Measurements from ENCODE around the gene LHFPL3. TPM values are rescaled to one million over a fixed set of nuclear protein-coding genes. Genes with fewer than 3 reads are reported as not detected.

Gene LHFPL3
- total and polyA plus RNA-seq, 2 experiments from 2014 or later, result 0.24 TPM; not detected in 1

DNA sequence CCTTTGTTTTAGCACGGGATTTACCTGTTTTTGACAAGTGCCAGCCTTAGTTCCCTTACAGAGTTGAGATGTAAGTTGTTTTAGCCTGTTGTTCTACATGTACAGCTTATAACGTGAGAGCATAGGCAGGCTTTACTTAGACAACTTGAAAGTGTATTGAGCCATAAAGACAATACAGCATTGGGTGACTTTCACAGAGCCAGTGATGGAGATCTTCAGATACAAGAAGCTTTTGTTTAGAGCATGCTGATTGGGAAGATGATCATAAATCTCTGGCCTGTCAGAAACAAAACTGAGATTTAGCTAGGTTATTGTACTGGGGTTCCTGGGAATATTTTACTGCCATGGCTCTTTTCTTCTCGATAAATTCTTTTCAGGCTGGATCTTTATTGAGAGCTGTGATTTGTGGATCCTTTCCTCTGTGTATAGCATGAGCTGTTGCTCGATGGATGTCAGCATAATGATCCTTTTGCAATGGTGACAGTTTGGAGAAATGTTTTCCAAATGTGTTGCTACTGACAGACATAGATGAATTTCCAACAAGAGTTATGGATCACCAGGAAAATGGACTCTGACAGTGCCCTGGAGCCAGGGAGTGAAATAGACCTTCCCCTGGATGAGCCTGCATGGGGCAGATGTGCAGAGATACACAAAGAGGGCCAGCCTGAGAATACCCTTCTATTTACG, 30.2 kb downstream of the LHFPL3 start:
- H3K4me3 Mint-ChIP-seq, result no peak overlapping the region
- no peaks in the 10 kb centered on the region for H3K27me3 ChIP-seq (ENCODE audit: insufficient read depth)
- H3F3A ChIP-seq (replicated peaks; ENCODE audit: low read depth), result 0 out of 2 replicates have a peak, but pooled peaks cover 3% of the 10 kb centered on the region
- H3K79me2 ChIP-seq (replicated peaks; ENCODE audit: insufficient read depth), result no peaks in the 10 kb centered on the region
- H4K20me1 ChIP-seq (replicated peaks; ENCODE audit: insufficient read depth), result no peaks in the 10 kb centered on the region
- peaks cover 32% of the 10 kb centered on the region for H3K4me1 ChIP-seq (ENCODE audit: insufficient read depth)
- H3K36me3 ChIP-seq (ENCODE audit: insufficient read depth), result no peaks in the 10 kb centered on the region
- no peak for DNase-seq (ENCODE audit: low spot score)
- no peak overlapping the region for H3K4me3 ChIP-seq
- 0 out of 2 replicates have a peak, but pooled peaks cover 2% of the 10 kb centered on the region for H3K9me2 ChIP-seq (ENCODE audit: insufficient read depth)
- H3K36me3 Mint-ChIP-seq (ENCODE audit: low read depth), result no peaks in the 10 kb centered on the region
- H3K27ac ChIP-seq (ENCODE audit: low read depth), result no peak overlapping the region
- no peak for ATAC-seq
- no peak overlapping the region for H3K27ac Mint-ChIP-seq
- no peaks in the 10 kb centered on the region for H3K9me3 Mint-ChIP-seq
- H3K4me2 ChIP-seq, result no peak overlapping the region
- peaks cover 24% of the 10 kb centered on the region for H3K4me1 Mint-ChIP-seq
- no peak overlapping the region for H2AFZ ChIP-seq
- H3K27me3 Mint-ChIP-seq (ENCODE audit: insufficient read depth, low read depth, poor library complexity), result no peaks in the 10 kb centered on the region
- TF ChIP-seq POLR2AphosphoS5 (IDR thresholded peaks at IDR 0.05; ENCODE audit: low read depth) (no peak), ZNF331 (CRISPR knock-in tag; IDR thresholded peaks at IDR 0.05; ENCODE audit: low read depth) (no peak), STAT1 (IDR thresholded peaks at IDR 0.05; ENCODE audit: unreplicated experiment) (no peak), NANOG (IDR thresholded peaks at IDR 0.05; ENCODE audit: borderline replicate concordance) (no peak), ZNF114 (CRISPR knock-in tag; IDR thresholded peaks at IDR 0.05) (no peak), CREB1 (CRISPR knock-in tag; IDR thresholded peaks at IDR 0.05; ENCODE audit: low read depth) (no peak), JUNB (IDR thresholded peaks at IDR 0.05; ENCODE audit: unreplicated experiment) (no peak), EZH2phosphoT487 (IDR thresholded peaks at IDR 0.05; ENCODE audit: unreplicated experiment) (no peak), EZH2 (IDR thresholded peaks at IDR 0.05; ENCODE audit: low read depth, unreplicated experiment) (no peak)
- TF ChIP-seq, protein P1, sequence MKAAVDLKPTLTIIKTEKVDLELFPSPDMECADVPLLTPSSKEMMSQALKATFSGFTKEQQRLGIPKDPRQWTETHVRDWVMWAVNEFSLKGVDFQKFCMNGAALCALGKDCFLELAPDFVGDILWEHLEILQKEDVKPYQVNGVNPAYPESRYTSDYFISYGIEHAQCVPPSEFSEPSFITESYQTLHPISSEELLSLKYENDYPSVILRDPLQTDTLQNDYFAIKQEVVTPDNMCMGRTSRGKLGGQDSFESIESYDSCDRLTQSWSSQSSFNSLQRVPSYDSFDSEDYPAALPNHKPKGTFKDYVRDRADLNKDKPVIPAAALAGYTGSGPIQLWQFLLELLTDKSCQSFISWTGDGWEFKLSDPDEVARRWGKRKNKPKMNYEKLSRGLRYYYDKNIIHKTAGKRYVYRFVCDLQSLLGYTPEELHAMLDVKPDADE (IDR thresholded peaks at IDR 0.05), result no peak
- TF ChIP-seq, protein P2, sequence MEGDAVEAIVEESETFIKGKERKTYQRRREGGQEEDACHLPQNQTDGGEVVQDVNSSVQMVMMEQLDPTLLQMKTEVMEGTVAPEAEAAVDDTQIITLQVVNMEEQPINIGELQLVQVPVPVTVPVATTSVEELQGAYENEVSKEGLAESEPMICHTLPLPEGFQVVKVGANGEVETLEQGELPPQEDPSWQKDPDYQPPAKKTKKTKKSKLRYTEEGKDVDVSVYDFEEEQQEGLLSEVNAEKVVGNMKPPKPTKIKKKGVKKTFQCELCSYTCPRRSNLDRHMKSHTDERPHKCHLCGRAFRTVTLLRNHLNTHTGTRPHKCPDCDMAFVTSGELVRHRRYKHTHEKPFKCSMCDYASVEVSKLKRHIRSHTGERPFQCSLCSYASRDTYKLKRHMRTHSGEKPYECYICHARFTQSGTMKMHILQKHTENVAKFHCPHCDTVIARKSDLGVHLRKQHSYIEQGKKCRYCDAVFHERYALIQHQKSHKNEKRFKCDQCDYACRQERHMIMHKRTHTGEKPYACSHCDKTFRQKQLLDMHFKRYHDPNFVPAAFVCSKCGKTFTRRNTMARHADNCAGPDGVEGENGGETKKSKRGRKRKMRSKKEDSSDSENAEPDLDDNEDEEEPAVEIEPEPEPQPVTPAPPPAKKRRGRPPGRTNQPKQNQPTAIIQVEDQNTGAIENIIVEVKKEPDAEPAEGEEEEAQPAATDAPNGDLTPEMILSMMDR (conservative IDR thresholded peaks at IDR 0.05; ENCODE audit: low read depth in 2 of 2), result no peak
- TF ChIP-seq, protein P3, sequence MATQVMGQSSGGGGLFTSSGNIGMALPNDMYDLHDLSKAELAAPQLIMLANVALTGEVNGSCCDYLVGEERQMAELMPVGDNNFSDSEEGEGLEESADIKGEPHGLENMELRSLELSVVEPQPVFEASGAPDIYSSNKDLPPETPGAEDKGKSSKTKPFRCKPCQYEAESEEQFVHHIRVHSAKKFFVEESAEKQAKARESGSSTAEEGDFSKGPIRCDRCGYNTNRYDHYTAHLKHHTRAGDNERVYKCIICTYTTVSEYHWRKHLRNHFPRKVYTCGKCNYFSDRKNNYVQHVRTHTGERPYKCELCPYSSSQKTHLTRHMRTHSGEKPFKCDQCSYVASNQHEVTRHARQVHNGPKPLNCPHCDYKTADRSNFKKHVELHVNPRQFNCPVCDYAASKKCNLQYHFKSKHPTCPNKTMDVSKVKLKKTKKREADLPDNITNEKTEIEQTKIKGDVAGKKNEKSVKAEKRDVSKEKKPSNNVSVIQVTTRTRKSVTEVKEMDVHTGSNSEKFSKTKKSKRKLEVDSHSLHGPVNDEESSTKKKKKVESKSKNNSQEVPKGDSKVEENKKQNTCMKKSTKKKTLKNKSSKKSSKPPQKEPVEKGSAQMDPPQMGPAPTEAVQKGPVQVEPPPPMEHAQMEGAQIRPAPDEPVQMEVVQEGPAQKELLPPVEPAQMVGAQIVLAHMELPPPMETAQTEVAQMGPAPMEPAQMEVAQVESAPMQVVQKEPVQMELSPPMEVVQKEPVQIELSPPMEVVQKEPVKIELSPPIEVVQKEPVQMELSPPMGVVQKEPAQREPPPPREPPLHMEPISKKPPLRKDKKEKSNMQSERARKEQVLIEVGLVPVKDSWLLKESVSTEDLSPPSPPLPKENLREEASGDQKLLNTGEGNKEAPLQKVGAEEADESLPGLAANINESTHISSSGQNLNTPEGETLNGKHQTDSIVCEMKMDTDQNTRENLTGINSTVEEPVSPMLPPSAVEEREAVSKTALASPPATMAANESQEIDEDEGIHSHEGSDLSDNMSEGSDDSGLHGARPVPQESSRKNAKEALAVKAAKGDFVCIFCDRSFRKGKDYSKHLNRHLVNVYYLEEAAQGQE (IDR thresholded peaks at IDR 0.05; ENCODE audit: unreplicated experiment), result no peak
- TF ChIP-seq, protein P4, sequence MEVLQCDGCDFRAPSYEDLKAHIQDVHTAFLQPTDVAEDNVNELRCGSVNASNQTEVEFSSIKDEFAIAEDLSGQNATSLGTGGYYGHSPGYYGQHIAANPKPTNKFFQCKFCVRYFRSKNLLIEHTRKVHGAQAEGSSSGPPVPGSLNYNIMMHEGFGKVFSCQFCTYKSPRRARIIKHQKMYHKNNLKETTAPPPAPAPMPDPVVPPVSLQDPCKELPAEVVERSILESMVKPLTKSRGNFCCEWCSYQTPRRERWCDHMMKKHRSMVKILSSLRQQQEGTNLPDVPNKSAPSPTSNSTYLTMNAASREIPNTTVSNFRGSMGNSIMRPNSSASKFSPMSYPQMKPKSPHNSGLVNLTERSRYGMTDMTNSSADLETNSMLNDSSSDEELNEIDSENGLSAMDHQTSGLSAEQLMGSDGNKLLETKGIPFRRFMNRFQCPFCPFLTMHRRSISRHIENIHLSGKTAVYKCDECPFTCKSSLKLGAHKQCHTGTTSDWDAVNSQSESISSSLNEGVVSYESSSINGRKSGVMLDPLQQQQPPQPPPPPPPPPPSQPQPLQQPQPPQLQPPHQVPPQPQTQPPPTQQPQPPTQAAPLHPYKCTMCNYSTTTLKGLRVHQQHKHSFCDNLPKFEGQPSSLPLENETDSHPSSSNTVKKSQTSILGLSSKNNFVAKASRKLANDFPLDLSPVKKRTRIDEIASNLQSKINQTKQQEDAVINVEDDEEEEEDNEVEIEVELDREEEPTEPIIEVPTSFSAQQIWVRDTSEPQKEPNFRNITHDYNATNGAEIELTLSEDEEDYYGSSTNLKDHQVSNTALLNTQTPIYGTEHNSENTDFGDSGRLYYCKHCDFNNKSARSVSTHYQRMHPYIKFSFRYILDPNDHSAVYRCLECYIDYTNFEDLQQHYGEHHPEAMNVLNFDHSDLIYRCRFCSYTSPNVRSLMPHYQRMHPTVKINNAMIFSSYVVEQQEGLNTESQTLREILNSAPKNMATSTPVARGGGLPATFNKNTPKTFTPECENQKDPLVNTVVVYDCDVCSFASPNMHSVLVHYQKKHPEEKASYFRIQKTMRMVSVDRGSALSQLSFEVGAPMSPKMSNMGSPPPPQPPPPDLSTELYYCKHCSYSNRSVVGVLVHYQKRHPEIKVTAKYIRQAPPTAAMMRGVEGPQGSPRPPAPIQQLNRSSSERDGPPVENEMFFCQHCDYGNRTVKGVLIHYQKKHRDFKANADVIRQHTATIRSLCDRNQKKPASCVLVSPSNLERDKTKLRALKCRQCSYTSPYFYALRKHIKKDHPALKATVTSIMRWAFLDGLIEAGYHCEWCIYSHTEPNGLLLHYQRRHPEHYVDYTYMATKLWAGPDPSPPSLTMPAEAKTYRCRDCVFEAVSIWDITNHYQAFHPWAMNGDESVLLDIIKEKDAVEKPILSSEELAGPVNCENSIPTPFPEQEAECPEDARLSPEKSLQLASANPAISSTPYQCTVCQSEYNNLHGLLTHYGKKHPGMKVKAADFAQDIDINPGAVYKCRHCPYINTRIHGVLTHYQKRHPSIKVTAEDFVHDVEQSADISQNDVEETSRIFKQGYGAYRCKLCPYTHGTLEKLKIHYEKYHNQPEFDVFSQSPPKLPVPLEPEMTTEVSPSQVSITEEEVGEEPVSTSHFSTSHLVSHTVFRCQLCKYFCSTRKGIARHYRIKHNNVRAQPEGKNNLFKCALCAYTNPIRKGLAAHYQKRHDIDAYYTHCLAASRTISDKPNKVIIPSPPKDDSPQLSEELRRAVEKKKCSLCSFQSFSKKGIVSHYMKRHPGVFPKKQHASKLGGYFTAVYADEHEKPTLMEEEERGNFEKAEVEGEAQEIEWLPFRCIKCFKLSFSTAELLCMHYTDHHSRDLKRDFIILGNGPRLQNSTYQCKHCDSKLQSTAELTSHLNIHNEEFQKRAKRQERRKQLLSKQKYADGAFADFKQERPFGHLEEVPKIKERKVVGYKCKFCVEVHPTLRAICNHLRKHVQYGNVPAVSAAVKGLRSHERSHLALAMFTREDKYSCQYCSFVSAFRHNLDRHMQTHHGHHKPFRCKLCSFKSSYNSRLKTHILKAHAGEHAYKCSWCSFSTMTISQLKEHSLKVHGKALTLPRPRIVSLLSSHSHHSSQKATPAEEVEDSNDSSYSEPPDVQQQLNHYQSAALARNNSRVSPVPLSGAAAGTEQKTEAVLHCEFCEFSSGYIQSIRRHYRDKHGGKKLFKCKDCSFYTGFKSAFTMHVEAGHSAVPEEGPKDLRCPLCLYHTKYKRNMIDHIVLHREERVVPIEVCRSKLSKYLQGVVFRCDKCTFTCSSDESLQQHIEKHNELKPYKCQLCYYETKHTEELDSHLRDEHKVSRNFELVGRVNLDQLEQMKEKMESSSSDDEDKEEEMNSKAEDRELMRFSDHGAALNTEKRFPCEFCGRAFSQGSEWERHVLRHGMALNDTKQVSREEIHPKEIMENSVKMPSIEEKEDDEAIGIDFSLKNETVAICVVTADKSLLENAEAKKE (CRISPR knock-in tag; IDR thresholded peaks at IDR 0.05), result no peak
